DND-41 (cell line): ENCODE data around the gene ZNF791.

ENCODE experiments used
- ATAC-seq: fragments of 200-7000 bp; cut with Tn5 transposase; 3 replicates; pipeline ENCODE4 v1.9.1; 2021; ENCODE audit warnings: low read depth; ENCODE audit not compliant: insufficient read depth
- DNase-seq: peaks from one replicate; pipeline ENCODE4 v3.0.0-alpha.2; 2020
- H2AFZ ChIP-seq: 2 replicates; pipeline ENCODE4 v1.6.0; 2012; ENCODE audit warnings: low read depth, low read length
- H3K27ac ChIP-seq: 2 replicates; pipeline ENCODE4 v1.5.1; 2012; ENCODE audit warnings: low read length, inconsistent platforms
- H3K27me3 ChIP-seq: fragments of 200-600 bp; sonication (generic); 2 replicates; pipeline ENCODE4 v1.6.0; 2012; ENCODE audit warnings: low read length, mild to moderate bottlenecking, inconsistent platforms; ENCODE audit not compliant: insufficient read depth, poor library complexity
- H3K36me3 ChIP-seq: 2 replicates; pipeline ENCODE4 v1.5.1; 2012; ENCODE audit warnings: low read length, inconsistent platforms; ENCODE audit not compliant: insufficient read depth
- H3K4me1 ChIP-seq: 2 replicates; pipeline ENCODE4 v1.5.1; 2012; ENCODE audit warnings: mild to moderate bottlenecking, low read length; ENCODE audit not compliant: insufficient read depth
- H3K4me2 ChIP-seq: 2 replicates; pipeline ENCODE4 v1.6.0; 2012; ENCODE audit warnings: mild to moderate bottlenecking, moderate library complexity, low read length, inconsistent platforms; ENCODE audit not compliant: insufficient read depth
- H3K4me3 ChIP-seq, 2 experiments: fragments of 200-600 bp in 1 of 2; shearing (Covaris generic) in 1 of 2; 2 replicates each; pipeline ENCODE4 v1.5.1; 2012 to 2016; ENCODE audit warnings: inconsistent platforms in 2 of 2, low read length in 2 of 2, mild to moderate bottlenecking in 2 of 2, low read depth in 1 of 2, moderate library complexity in 1 of 2
- H3K79me2 ChIP-seq: 2 replicates; pipeline ENCODE4 v1.6.0; 2012; ENCODE audit warnings: low read length, inconsistent platforms; ENCODE audit not compliant: insufficient read depth
- H3K9ac ChIP-seq: 2 replicates; pipeline ENCODE4 v1.6.0; 2012; ENCODE audit warnings: low read depth, mild to moderate bottlenecking, inconsistent platforms, low read length, moderate library complexity
- H3K9me3 ChIP-seq: 2 replicates; pipeline ENCODE4 v1.5.1; 2012; ENCODE audit warnings: low read length, moderate library complexity, mild to moderate bottlenecking, inconsistent platforms; ENCODE audit not compliant: insufficient read depth, severe bottlenecking
- H4K20me1 ChIP-seq: 2 replicates; pipeline ENCODE4 v1.6.0; 2012; ENCODE audit warnings: low read length; ENCODE audit not compliant: insufficient read depth
- EZH2 ChIP-seq: IDR thresholded peaks from 3 replicates; pipeline ENCODE4 v1.6.1; 2012; ENCODE audit warnings: borderline replicate concordance, low read depth, mild to moderate bottlenecking, moderate library complexity, low read length, inconsistent platforms; ENCODE audit not compliant: severe bottlenecking
- TF ChIP-seq, protein P1 (sequence below): IDR thresholded peaks from 2 replicates; pipeline ENCODE4 v1.5.1; 2012; ENCODE audit warnings: borderline replicate concordance, low read length, moderate library complexity, mild to moderate bottlenecking; ENCODE audit not compliant: poor library complexity, severe bottlenecking; ENCODE audit errors: extremely low read depth

The ZNF791 gene

DNA sequence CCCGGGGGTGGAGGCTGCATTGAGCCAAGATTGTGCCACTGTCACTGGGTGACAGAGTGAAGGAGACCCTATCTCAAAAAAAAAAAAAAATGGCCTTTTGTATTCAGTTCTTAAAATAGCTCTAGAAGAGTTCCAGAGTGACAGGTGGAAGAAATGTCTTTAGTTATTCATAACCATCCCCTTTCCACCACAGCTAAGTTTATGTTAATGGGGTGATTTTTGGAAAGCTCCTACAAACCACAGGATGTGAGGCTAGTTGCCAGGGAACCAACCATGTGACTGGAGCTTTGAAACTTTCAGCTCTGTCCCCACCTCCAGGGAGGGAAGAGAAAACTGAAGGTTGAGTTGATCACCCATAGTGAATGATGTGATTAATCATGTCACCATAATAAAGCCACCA is 7.0 kb upstream of the ZNF791 start:
- Histone ChIP-seq H3K27me3 (no peaks in the 10 kb centered on the region), H3K27ac (no peak overlapping the region), H2AFZ (no peak overlapping the region), H3K9ac (no peak overlapping the region), H3K4me3 (no peak overlapping the region), H3K79me2 (peaks cover 12% of the 10 kb centered on the region), H3K9me3 (no peaks in the 10 kb centered on the region), H4K20me1 (no peaks in the 10 kb centered on the region), H3K4me1 (peaks cover 7% of the 10 kb centered on the region; the same call in 1 of the 2 replicates), H3K4me2 (no peak overlapping the region), H3K36me3 (peaks cover 25% of the 10 kb centered on the region)
- DNase-seq (peak; percentile 52), ATAC-seq (peak; percentile 89)
- TF ChIP-seq, protein P1, sequence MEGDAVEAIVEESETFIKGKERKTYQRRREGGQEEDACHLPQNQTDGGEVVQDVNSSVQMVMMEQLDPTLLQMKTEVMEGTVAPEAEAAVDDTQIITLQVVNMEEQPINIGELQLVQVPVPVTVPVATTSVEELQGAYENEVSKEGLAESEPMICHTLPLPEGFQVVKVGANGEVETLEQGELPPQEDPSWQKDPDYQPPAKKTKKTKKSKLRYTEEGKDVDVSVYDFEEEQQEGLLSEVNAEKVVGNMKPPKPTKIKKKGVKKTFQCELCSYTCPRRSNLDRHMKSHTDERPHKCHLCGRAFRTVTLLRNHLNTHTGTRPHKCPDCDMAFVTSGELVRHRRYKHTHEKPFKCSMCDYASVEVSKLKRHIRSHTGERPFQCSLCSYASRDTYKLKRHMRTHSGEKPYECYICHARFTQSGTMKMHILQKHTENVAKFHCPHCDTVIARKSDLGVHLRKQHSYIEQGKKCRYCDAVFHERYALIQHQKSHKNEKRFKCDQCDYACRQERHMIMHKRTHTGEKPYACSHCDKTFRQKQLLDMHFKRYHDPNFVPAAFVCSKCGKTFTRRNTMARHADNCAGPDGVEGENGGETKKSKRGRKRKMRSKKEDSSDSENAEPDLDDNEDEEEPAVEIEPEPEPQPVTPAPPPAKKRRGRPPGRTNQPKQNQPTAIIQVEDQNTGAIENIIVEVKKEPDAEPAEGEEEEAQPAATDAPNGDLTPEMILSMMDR = no peak
- no peak for TF ChIP-seq EZH2

DNA sequence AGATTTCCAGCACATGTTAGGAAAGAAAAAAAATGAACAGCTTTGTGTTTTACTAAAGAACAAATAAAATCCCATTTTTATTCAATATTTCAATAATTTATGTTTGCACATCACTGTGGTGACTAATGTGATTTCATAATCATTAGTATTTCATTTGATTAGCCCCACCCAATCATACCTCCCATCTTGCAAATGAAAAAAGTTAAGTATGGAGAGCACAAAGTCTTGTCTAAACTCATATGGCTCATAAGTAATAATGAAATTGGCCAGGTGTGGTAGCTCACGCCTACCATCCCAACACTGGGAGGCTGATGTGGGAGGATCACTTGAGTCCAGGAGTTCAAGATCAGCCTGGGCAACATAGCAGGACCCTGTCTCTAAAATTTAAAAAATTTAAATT is 3.9 kb upstream of the ZNF791 start:
- DNase-seq = no peak
- no peaks in the 10 kb centered on the region for H3K27me3 ChIP-seq
- no peak for ATAC-seq
- H3K9ac ChIP-seq = no peak overlapping the region
- H3K4me3 ChIP-seq = no peak overlapping the region
- no peak overlapping the region for H3K4me2 ChIP-seq
- peaks cover 33% of the 10 kb centered on the region for H3K36me3 ChIP-seq
- peaks cover 7% of the 10 kb centered on the region; the same call in 1 of the 2 replicates for H4K20me1 ChIP-seq
- H3K79me2 ChIP-seq = peaks cover 43% of the 10 kb centered on the region
- no peak overlapping the region for H3K27ac ChIP-seq
- no peak overlapping the region for H2AFZ ChIP-seq
- TF ChIP-seq, protein P1 = no peak
- TF ChIP-seq EZH2 = no peak
- no peaks in the 10 kb centered on the region for H3K9me3 ChIP-seq
- H3K4me1 ChIP-seq = peaks cover 26% of the 10 kb centered on the region

DNA sequence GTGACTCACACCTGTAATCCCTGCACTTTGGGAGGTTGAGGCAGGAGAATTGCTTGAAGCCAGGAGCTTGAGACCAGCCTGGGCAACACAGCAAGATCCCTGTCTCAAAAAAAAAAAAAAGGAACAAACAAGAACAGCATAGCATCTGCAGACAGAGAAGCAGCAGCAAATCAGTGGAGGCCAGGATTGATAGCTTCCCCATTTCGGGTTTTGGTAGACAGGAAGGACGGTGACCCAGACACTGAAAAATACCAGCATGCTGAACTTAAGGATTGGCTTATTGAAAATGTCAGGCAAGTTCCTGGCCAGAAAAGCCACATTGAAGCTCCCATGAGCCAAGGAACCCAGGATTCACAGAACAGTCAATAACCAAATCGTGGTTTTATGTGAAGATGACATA is 3.1 kb upstream of the ZNF791 start:
- no peak for ATAC-seq
- Histone ChIP-seq H3K4me2 (no peak overlapping the region), H3K27me3 (no peaks in the 10 kb centered on the region), H3K9me3 (no peaks in the 10 kb centered on the region), H4K20me1 (peaks cover 12% of the 10 kb centered on the region; the same call in 1 of the 2 replicates), H3K27ac (no peak overlapping the region), H3K4me1 (peaks cover 35% of the 10 kb centered on the region), H3K79me2 (peaks cover 48% of the 10 kb centered on the region), H3K4me3 (no peak overlapping the region), H2AFZ (no peak overlapping the region), H3K9ac (no peak overlapping the region), H3K36me3 (peaks cover 27% of the 10 kb centered on the region)
- no peak for TF ChIP-seq EZH2
- TF ChIP-seq, protein P1 = no peak
- no peak for DNase-seq

DNA sequence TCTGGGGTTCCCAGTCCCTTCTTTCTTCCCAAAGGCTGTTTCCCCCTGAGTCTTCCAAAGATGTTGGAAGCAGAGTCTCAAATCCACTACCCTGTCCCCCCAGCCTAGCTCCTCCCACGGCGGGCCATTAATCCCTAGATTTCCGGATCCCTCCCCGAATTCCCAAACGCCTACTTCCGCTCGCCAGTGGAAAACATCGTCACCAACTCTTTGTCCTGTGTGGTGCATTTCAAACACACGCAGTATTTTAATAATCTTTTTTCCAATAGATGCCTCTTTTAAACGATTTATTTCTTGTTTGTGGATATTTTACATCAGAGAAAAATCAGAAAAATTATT is 610 bp downstream of the ZNF791 start:
- Histone ChIP-seq H3K79me2 (peaks cover 79% of the 10 kb centered on the region), H3K36me3 (peaks cover 26% of the 10 kb centered on the region), H3K9ac (peak overlapping the region; percentile 86), H3K4me2 (peak overlapping the region; percentile 82), H3K4me1 (peaks cover 47% of the 10 kb centered on the region), H2AFZ (peak overlapping the region; percentile 88), H3K9me3 (no peaks in the 10 kb centered on the region), H3K4me3 (peak overlapping the region; percentile 74 to 84), H3K27me3 (no peaks in the 10 kb centered on the region), H4K20me1 (peaks cover 28% of the 10 kb centered on the region), H3K27ac (peak overlapping the region; percentile 80)
- TF ChIP-seq, protein P1 = no peak
- no peak for TF ChIP-seq EZH2
- DNase-seq (no peak), ATAC-seq (no peak)
